ENCODE data around the gene LAMC2. TPM values are rescaled to one million over a fixed set of nuclear protein-coding genes. Genes with fewer than 3 reads are reported as not detected.

Gene LAMC2
- total and polyA plus RNA-seq, 2 experiments from 2014 or later, result 0.42 to 0.43 TPM

DNA sequence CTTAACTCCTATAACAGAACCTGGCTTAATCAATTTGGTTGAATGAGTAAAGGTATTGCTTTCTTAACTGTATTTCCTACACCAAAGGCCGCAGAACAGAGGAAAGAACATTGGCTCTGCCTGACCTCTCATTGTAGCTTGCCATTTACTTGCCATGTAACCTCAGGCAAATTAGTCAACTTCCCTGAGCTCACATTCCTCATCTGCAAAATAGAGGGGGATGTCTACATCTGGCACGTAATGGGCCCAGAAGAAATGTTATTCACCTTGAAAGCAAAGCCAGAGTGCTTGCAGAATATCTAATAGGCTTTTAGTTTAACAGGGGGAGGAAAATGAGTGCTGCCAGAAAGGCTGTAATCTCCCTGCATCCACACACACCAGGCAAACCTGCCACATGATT lies 44.3 kb downstream of the LAMC2 start:
- Histone ChIP-seq H3K4me3 (no peak overlapping the region), H3K36me3 (no peaks in the 10 kb centered on the region)
- TF ChIP-seq, protein P1, sequence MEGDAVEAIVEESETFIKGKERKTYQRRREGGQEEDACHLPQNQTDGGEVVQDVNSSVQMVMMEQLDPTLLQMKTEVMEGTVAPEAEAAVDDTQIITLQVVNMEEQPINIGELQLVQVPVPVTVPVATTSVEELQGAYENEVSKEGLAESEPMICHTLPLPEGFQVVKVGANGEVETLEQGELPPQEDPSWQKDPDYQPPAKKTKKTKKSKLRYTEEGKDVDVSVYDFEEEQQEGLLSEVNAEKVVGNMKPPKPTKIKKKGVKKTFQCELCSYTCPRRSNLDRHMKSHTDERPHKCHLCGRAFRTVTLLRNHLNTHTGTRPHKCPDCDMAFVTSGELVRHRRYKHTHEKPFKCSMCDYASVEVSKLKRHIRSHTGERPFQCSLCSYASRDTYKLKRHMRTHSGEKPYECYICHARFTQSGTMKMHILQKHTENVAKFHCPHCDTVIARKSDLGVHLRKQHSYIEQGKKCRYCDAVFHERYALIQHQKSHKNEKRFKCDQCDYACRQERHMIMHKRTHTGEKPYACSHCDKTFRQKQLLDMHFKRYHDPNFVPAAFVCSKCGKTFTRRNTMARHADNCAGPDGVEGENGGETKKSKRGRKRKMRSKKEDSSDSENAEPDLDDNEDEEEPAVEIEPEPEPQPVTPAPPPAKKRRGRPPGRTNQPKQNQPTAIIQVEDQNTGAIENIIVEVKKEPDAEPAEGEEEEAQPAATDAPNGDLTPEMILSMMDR (IDR thresholded peaks at IDR 0.05; ENCODE audit: low read depth, low read length), result no peak

DNA sequence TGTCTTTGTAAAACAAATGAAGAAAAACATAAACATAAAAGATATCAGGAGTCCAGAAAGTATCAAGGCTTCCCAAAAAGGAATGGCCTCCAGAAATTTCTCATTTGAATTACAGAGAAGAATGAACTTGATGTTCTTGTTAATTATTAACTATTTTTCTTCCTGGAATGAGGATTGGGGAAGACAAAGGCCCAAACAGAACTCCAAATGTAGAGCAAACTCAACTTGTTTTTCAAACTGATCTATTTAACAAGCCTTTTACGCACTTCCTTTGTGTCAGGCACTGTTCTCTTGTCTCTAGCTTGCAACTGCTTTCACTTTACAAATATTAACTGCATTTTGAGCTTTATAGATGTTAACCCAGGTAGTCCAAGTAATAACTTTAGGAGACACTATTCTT lies 45.5 kb downstream of the LAMC2 start:
- no peak for DNase-seq (ENCODE audit: low read depth in 1 of 2, low spot score in 1 of 2)
- Histone ChIP-seq H3K4me3 (no peak overlapping the region), H3K27ac (no peak overlapping the region), H3K27me3 (no peaks in the 10 kb centered on the region), H3K9me3 (ENCODE audit: low read depth) (no peaks in the 10 kb centered on the region), H3K4me1 (ENCODE audit: low read depth) (peaks cover 41% of the 10 kb centered on the region), H3K36me3 (no peaks in the 10 kb centered on the region)
- TF ChIP-seq, protein P1 (IDR thresholded peaks at IDR 0.05; ENCODE audit: low read depth, low read length), result no peak

More for the DNA sequence above, 44.3 kb downstream of the LAMC2 start:
- Histone ChIP-seq H3K9me3 (ENCODE audit: low read depth) (no peaks in the 10 kb centered on the region), H3K27me3 (no peaks in the 10 kb centered on the region), H3K27ac (no peak overlapping the region), H3K4me1 (ENCODE audit: low read depth) (peaks cover 40% of the 10 kb centered on the region)
- peak in 1 of 2 donors; percentile 22 for DNase-seq (ENCODE audit: low read depth in 1 of 2, low spot score in 1 of 2)

DNA sequence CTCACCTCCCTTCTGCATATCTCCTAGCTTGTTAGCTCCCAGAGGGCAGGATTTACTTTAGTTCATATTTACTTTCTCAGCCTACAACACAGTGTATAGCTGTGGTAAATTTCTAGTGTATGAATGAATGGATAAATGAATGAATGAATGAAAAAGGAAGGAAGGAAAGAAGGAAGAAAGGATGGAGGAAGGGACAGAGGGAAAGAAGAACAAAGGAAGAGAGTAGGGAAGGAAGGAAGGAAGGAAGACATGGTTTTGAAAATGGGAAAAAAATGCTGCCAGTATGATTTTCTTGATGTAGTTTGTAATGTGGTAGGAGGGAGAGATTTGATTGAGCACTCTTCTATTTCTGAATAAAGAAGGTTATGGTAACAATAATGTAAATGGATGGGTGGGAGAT lies 47.0 kb downstream of the LAMC2 start:
- TF ChIP-seq, protein P1 (IDR thresholded peaks at IDR 0.05; ENCODE audit: low read depth, low read length), result no peak
- Histone ChIP-seq H3K27ac (no peak overlapping the region), H3K36me3 (no peaks in the 10 kb centered on the region), H3K4me3 (no peak overlapping the region), H3K9me3 (ENCODE audit: low read depth) (no peaks in the 10 kb centered on the region), H3K27me3 (no peaks in the 10 kb centered on the region), H3K4me1 (ENCODE audit: low read depth) (peaks cover 26% of the 10 kb centered on the region)
- no peak for DNase-seq (ENCODE audit: low read depth in 1 of 2, low spot score in 1 of 2)

DNA sequence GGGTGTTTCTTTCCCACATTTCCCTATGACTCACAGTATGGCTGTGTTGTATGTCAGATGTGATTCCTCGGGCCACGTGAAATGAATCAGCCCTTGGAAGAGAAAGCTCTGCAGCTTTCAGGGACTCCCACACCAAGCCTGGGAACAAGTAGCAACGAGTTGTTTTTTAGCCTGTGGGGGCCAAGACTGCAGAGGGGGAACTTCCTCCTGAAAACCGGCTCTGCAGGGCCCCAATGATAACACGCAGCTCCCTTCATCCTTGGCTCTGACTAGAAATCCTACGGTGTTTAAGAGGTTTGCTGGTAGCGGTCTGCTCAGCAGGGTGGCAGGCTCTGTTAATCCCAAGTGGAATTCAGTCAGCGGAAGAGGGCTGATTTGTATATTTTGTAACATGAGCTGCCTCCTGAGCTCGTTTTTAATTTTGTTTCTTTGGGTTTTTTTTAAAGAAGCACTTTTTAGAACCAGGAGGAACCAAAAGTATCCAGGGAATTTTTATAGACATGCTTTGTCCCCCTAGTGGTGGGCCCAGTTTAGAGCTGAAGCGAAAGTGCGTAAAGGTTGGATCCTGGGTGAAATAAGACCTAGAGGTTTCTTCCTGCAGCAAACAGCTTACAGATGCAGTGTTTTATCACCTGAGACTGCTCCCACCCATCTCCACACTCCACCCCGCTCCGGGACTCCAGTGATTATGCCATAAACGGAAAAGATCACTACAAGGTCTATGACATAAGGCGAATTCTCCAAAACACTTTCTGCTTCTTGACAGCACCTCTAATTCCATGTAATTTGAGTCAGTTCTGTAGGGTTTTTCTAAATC lies 48.8 kb downstream of the LAMC2 start:
- Histone ChIP-seq H3K27ac (peak overlapping the region; percentile 77), H3K4me3 (no peak overlapping the region), H3K9me3 (ENCODE audit: low read depth) (no peaks in the 10 kb centered on the region), H3K36me3 (no peaks in the 10 kb centered on the region), H3K27me3 (no peaks in the 10 kb centered on the region), H3K4me1 (ENCODE audit: low read depth) (peaks cover 12% of the 10 kb centered on the region)
- TF ChIP-seq, protein P1 (IDR thresholded peaks at IDR 0.05; ENCODE audit: low read depth, low read length), result peak; percentile 84
- DNase-seq (ENCODE audit: low read depth in 1 of 2, low spot score in 1 of 2), result peak; percentile 57 to 98

DNA sequence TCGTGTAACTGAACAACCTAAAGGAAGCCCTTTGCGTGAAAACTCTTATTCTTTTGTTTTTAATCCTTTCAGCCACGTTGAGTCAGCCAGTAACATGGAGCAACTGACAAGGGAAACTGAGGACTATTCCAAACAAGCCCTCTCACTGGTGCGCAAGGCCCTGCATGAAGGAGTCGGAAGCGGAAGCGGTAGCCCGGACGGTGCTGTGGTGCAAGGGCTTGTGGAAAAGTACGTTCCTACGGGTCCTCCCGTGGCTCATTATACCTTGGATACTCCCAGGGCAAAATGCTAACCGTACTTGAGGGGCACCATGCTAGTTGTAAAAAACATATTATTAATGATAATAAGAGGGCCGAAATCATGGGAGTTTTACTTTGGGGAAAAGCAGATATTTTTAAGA lies 49.4 kb downstream of the LAMC2 start:
- peak in 1 of 2 donors; percentile 30 for DNase-seq (ENCODE audit: low read depth in 1 of 2, low spot score in 1 of 2)
- Histone ChIP-seq H3K4me3 (no peak overlapping the region), H3K27ac (peak overlapping the region; percentile 77), H3K9me3 (ENCODE audit: low read depth) (no peaks in the 10 kb centered on the region), H3K36me3 (no peaks in the 10 kb centered on the region), H3K4me1 (ENCODE audit: low read depth) (peaks cover 12% of the 10 kb centered on the region), H3K27me3 (no peaks in the 10 kb centered on the region)
- TF ChIP-seq, protein P1 (IDR thresholded peaks at IDR 0.05; ENCODE audit: low read depth, low read length), result no peak
